Progenitor cell of endocrine pancreas (in vitro differentiated cells): ENCODE measurements around the gene RPL11. TPM values are rescaled to one million over a fixed set of nuclear protein-coding genes. Genes with fewer than 3 reads are reported as not detected.

Experiments
- DNase-seq: peaks from one replicate; pipeline ENCODE4 v3.0.0; 2021; ENCODE audit warnings: low spot score; ENCODE audit not compliant: unreplicated experiment
- H3K27ac Mint-ChIP-seq: 2 replicates; pipeline ENCODE4 v1.8.0; 2021; ENCODE audit warnings: mild to moderate bottlenecking, moderate library complexity, mixed read lengths
- H3K27me3 Mint-ChIP-seq: 2 replicates; pipeline ENCODE4 v1.8.0; 2021; ENCODE audit warnings: mixed read lengths
- H3K36me3 Mint-ChIP-seq: 2 replicates; pipeline ENCODE4 v1.8.0; 2022; ENCODE audit warnings: mixed read lengths; ENCODE audit not compliant: insufficient read depth
- H3K4me1 Mint-ChIP-seq: 2 replicates; pipeline ENCODE4 v1.8.0; 2021; ENCODE audit warnings: low read depth, mixed read lengths
- H3K4me3 Mint-ChIP-seq: 2 replicates; pipeline ENCODE4 v1.8.0; 2021; ENCODE audit warnings: low read depth, mild to moderate bottlenecking, moderate library complexity, mixed read lengths
- H3K9me3 Mint-ChIP-seq: 2 replicates; pipeline ENCODE4 v1.8.0; 2021; ENCODE audit warnings: low read depth, mixed read lengths
- CTCF ChIP-seq: fragments of 200-600 bp; sonication (generic); IDR thresholded peaks from one replicate; pipeline ENCODE4 v1.5.0; 2021; ENCODE audit warnings: antibody characterized with exemption, mild to moderate bottlenecking; ENCODE audit not compliant: unreplicated experiment
- total RNA-seq: library from RNA; stranded (reverse); gene quantifications from 2 replicates; pipeline ENCODE4 v1.2.1, GENCODE V29; 2021

Gene RPL11
- total RNA-seq, 1 donor from 2014 or later = 1,157 TPM

DNA sequence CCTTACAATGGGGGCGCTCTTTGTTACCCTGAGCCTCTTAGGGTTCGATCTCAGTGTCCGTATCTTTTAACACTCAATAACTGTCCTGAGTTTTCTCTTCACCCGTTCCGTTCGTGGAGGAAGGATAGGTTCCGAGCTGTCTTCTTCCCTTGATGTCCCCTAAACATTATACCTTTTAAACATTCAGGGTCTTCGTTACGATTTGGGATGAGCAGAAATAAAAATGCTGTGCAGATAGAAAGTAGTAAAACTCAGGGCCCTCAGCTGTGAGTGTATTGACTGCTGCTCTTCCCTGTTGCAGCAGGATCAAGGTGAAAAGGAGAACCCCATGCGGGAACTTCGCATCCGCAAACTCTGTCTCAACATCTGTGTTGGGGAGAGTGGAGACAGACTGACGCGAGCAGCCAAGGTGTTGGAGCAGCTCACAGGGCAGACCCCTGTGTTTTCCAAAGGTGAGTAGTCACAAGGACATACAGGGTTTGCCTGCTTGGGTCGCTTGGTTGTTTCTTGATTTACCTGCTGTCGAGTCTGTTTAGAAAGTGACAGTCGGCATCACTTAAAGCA lies 784 bp downstream of the RPL11 start:
- Mint-ChIP-seq H3K4me1 (peaks cover 32% of the 10 kb centered on the region), H3K9me3 (no peaks in the 10 kb centered on the region), H3K27ac (peak overlapping the region; percentile 99), H3K27me3 (no peaks in the 10 kb centered on the region), H3K36me3 (peaks cover 31% of the 10 kb centered on the region), H3K4me3 (peak overlapping the region; percentile 97)
- no peak for DNase-seq
- TF ChIP-seq CTCF = no peak

DNA sequence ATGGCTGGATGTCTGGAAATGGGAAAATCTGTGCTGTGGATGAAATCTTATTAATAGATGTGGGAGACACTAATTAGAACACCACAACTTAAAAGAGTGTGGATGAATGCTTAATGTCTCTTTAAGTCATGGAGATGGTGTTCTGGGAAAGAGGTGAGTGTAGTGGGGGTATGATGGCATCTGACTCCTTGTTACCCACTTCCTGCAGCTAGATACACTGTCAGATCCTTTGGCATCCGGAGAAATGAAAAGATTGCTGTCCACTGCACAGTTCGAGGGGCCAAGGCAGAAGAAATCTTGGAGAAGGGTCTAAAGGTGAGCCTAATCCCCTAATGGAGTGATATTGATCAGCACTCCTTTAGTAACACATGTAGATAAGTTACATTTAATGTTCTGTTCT lies 2.0 kb downstream of the RPL11 start:
- DNase-seq = no peak
- H3K4me1 Mint-ChIP-seq = peaks cover 36% of the 10 kb centered on the region
- H3K4me3 Mint-ChIP-seq = peak overlapping the region; percentile 97
- no peaks in the 10 kb centered on the region for H3K9me3 Mint-ChIP-seq
- no peak for TF ChIP-seq CTCF
- peaks cover 40% of the 10 kb centered on the region for H3K36me3 Mint-ChIP-seq
- peak overlapping the region; percentile 99 for H3K27ac Mint-ChIP-seq
- H3K27me3 Mint-ChIP-seq = no peaks in the 10 kb centered on the region

GRCh38 chr1:23694371-23694770 lies 2.8 kb downstream of the RPL11 start:
- no peaks in the 10 kb centered on the region for H3K27me3 Mint-ChIP-seq
- peaks cover 42% of the 10 kb centered on the region for H3K36me3 Mint-ChIP-seq
- DNase-seq = no peak
- peaks cover 36% of the 10 kb centered on the region for H3K4me1 Mint-ChIP-seq
- TF ChIP-seq CTCF = no peak
- peak overlapping the region; percentile 38 for H3K27ac Mint-ChIP-seq
- peak overlapping the region; percentile 97 for H3K4me3 Mint-ChIP-seq
- no peaks in the 10 kb centered on the region for H3K9me3 Mint-ChIP-seq

- TF ChIP-seq CTCF = no peak
- H3K4me1 Mint-ChIP-seq = peaks cover 40% of the 10 kb centered on the region
- no peaks in the 10 kb centered on the region for H3K9me3 Mint-ChIP-seq
- H3K4me3 Mint-ChIP-seq = no peak overlapping the region
- H3K27ac Mint-ChIP-seq = peak overlapping the region; percentile 68
- no peak for DNase-seq
- H3K27me3 Mint-ChIP-seq = no peaks in the 10 kb centered on the region
- peaks cover 50% of the 10 kb centered on the region for H3K36me3 Mint-ChIP-seq
Observed at GRCh38 chr1:23695667-23696066, 4.1 kb downstream of the RPL11 start.

DNA sequence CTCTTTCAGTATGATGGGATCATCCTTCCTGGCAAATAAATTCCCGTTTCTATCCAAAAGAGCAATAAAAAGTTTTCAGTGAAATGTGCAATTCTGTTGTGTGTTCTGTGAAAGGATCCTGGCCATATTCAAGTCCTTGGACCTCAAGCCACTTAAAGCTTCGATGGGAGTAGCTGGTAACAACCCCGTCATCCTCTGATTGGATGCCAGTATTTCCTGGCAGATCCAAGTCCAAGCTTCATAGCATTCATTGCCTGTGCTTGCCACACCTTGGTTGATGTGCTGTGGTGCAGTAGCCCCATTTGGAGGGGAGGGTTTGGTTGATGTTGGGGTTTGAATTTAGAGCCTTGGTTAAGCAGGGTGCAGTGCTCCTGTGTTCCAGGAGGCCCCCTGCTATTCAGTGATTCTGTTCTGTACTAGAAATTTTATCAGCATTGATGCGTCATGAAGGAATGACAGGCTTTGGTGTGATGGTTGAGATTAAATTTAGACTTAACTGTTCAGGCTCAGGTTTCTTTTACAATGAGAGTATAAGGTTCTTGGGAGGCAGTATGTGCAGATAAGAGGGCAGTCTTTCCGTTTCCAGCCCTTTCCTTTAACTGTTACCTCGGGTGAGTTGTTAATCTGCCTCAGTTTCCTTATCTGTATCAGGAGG lies 4.9 kb downstream of the RPL11 start:
- peaks cover 52% of the 10 kb centered on the region for H3K36me3 Mint-ChIP-seq
- peak overlapping the region; percentile 1 for H3K27ac Mint-ChIP-seq
- peaks cover 40% of the 10 kb centered on the region for H3K4me1 Mint-ChIP-seq
- no peak for DNase-seq
- H3K4me3 Mint-ChIP-seq = peak overlapping the region; percentile 9
- no peaks in the 10 kb centered on the region for H3K9me3 Mint-ChIP-seq
- TF ChIP-seq CTCF = no peak
- no peaks in the 10 kb centered on the region for H3K27me3 Mint-ChIP-seq
